LHCN-M2 (cell line): ENCODE data around the gene NLK. TPM values are rescaled to one million over a fixed set of nuclear protein-coding genes. Genes with fewer than 3 reads are reported as not detected.
A peak's percentile ranks its signal among the peaks of the same experiment; 100 is the strongest.

Experiments
- DNase-seq: peaks from one replicate; pipeline ENCODE4 v3.0.0-alpha.2; 2012; ENCODE audit warnings: low read depth
- total RNA-seq: library from RNA; depleted of rRNA; stranded (reverse); fragments of >200 nt; gene quantifications from 2 replicates; pipeline ENCODE4 v1.2.3, GENCODE V29; 2014

NLK gene
- total RNA-seq, 1 experiment from 2014 or later = 15.4 TPM

DNA sequence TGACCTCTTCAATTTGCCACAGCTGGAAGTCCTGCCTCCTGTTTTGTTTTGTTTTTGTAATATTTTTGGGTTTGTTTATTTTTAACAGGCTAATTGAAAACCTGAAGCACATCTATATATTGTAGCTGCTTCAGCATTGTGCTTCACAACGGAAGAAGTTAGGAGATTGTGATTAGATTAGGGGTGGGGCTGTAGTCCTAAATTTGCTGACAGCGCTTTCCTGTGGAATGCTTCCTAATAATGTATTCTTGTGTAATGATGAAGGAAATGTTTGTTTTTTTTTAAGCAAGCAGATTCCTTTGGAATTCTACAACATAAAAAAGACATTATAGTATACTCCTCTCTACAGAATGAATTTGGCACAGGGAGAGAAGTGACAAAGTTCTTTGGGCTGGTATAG is 70.1 kb downstream of the NLK start:
- no peak for DNase-seq

DNA sequence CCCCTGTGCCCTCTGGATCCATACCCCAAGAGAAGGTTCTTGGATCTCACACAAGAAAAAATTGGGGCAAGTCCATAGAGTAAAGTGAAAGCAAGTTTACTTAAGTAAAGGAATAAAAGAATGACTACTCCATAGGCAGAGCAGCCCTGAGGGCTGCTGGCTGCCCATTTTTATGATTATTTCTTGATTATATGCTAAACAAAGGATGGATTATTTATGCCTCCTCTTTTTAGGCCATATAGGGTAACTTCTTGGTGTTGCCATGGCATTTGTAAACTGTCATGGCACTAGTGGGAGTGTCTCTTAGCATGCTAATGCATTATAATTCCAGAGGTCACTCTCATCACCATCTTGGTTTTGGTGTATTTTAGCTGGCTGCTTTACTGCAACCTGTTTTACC is 70.8 kb downstream of the NLK start:
- no peak for DNase-seq

DNA sequence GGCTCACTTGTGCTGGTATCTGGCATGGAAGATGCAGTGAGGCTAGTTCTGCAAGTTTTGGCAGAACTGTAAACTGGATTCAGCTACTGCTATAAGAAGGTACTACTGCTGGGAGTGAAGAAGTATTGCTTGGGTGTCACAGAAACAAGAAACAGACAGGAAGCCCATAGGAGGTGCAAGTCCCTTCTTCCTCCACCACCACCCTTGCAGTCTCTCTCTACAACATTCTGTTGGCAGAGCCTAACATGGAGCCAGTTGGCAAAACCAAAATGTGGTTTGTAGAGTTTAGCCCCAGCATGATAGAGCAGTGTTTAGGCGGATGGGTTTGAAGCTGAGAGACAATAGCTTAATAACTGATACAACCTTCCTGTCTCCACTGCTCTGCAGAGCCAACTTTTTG is 72.6 kb downstream of the NLK start:
- DNase-seq = no peak

DNA sequence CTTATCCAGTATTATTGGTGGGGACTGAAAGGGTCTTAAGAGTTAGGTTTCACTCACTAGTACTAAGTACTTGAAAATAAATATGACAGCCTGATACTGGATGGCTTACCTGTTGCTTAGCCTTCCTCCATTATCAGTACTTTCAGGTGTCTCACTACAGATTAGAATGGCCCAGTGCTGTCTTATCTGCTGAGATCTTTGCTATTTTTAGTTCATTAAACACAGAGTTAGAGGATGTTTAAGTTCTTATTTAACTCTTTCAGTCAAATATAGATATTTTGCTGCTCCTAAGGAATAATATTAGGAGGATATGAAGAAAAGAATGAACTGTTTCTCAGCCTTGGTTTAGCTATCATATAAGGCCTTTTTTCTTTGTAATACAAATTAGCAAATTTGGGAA is 74.8 kb downstream of the NLK start:
- no peak for DNase-seq

DNA sequence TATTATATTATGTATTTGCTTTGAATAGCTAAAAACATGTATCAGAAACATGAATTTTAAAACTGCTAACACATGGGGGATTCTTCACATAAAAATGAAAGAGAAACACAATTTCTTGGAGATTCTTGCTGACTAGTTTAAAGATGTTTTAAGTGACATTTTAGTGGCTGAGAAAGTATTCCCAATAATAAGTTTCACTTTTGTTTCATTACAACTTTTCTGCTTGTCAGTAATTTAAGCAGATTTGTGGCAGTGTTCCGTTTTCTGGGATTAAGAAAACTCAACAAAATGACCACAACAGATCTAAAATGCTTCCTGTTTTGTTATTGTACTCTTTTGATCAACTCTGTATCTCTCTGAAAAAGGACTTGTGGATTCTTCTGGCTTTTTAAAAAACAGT is 75.9 kb downstream of the NLK start:
- DNase-seq = no peak

DNA sequence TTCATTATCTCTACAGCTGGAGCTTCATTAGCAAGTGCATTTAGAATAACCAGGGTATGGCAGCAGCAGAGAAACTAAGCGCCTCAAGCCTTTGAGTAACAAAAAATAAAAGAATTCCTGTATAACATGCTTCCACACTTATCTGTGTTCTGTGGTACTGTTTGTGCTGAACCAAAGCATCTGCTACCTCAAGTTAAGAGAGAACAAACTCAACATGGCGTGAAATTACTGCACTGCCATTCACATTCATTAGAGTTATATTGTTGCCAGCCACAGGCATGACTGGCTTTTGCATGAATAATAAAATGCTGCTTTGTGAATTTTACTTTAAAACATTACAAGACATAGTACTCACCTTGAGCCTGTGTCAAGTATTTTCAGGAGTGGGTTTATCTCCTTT is 76.6 kb downstream of the NLK start:
- no peak for DNase-seq

DNA sequence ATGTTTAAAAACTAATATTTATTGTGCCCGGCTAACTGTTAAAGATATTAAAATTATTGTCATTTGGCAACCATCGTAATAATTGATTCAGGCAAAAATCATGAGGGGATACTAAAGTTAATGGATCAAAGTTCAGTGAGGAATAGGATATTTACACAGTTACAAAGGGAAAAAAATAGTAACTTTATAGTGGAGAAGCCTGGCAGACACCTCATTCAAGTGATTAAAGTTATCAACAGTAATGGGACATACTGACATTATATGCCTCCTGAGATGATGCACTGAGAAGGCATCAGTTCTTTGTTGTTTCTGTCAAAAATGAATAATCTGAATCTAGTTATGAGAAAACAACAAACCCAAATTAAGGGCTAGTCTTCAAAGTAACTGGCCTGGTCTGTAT is 77.1 kb downstream of the NLK start:
- DNase-seq = no peak

DNA sequence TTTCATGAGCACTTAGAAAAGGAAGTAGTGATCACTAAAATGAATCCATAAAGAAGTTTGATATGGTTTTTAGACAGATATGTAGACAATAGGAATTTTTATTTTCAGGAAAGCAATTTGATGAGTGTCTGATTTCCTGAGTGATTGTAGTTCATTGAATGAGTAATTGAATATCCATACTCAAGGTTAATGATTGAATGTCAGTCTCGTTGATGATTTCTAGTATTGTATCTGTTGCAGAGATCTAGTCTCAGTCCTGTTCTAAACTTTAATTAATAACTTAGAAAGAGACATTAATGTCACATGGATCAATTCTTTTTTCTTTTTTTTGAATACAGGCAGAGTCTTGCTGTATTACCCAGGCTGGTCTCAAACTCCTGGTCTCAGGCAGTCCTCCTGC is 78.3 kb downstream of the NLK start:
- DNase-seq = no peak

DNA sequence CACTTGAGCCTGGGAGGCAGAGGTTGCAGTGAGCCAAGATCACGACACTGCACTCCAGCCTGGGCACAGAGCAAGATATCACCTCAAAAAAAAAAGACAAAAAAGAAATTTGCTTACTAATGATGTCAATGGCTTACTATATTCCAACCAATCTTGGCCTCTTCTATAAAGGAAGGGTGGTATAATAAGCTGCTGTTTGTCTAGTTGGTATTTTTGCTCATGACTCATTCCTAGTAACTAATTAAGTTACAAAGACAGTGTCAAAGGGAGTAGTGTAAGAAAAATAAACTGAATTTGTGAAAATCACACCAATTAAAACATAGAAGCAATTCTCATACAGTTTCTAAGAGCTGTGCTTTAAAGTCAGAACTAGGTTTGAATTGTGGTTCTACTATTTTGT is 82.5 kb downstream of the NLK start:
- DNase-seq = no peak

DNA sequence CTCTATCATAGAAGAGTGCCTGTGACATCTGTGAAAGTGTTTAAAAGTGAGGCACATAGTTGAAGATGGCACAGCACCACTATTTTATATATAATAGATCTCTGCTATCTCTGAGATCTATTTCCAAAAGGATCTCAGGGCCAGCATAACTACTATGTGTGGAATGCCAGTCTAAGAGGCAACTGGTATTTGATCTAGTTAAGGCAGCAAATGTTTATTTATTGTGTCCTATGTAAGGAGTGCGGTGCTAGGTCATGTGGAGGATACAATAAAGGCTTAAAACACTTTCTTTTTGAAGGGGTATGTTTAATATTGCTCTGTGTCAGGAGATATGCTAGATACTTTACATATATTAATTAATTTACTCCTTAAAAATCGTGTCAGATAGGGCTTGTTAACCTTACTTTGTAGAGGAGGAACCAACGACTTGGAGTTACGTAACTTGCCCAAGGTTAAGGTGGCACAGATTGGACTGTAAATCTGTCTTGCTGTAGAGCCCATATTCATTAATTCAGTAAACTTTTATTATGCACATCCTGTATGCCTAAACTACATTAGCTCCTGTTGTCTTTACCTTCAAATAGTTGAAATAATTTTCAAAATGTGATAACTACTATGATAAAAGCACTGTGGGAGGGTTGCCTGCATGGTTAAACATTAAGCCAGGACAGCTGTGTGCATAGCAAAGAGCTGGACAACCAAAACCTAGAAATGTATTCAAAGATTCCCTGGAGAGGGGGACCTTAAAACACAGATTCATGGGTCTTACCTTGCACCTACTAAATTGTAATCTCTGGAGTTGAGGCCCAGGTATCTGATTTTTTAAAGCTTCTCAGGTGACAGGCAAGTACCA is 83.3 kb downstream of the NLK start:
- DNase-seq = no peak

DNA sequence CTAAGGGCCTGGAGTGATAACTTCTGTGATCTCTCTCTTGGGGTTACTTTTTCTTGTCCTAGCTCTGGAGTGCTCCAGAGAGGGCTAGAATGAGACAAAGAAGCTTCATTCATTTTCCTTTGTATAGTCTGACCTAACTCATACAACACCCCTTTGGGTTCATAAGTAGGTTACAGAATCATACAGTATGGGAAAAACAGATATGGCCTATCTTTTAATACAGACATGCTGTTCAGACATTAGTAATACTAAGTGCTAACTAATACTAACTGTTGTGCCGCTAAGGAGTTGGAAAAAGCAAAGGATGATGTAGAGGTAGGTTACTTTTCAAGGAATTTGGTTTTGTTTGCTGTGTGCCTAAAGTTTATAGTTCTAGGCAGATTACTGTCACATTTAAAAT is 84.7 kb downstream of the NLK start:
- no peak for DNase-seq

DNA sequence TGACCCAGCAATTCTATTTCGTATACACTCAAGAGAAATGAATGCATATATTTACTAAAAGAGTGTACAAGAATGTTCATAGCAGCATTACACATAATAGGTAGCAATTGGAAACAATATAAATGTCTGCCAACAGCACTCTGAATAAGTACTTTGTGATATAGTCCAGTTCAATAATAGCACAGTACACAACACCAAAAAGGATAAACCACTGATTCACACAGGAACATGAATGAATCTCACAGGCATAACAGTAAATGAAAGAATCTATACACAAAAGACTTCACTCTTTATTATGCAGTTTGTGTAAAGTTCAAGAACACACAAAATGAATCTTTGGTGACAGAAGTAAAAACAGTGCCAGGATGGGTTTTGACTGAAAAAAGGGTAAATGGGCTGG is 86.3 kb downstream of the NLK start:
- no peak for DNase-seq

DNA sequence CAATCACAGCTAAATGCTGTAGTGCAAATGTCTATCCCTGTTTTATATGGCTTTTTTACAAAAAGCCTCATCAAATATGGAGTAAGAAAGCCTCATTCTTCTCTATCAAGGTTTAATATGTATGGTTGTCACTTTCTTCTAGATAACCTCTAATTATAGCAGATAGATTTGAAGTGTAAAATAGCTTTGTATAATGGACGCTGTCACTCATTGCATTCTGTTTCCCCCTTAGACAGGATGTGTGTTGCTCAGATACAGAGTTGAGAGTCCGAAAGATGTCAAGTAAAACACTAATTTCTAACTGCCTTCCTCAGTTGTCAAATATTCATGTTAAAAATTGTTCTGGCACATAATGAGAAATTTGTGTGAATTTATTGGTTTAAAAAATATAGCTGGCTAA is 88.0 kb downstream of the NLK start:
- no peak for DNase-seq

DNA sequence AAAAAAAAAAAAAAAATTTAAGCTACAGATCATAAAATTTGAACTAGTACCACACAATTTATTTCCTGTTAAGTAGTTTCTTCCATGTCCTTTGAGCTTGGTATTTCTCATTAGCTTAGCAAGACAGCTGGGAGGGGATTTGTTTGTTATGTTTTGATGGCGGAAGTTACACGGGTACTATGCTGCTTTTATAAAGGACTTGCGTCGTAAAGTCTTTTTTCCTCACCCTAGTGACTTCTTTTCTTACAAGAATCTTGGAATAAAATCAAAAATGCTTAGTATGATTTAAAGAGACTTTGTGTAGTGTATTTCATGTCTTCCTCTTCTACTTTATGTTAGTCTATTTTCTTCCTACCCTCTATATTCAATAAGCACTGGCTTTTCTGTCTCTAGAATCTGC is 89.1 kb downstream of the NLK start:
- DNase-seq = no peak

DNA sequence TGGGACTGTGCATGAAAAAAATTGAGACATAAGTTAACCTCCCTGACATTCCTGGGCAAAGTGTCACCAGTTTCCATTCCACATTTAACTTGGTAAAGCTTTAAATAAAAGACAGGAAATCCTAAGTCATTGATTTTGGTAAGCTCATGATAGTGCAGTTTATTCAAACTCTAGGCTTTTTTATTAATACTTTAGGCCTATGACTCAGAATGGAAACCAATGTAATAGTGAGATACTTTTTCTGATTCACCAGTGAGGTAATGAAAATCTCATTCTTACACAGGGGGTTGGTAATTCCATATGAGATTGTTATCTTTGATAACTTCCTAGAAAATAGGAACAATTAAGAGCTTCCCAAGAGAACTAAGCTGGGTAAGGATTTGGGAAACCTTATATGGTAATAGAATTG is 91.1 kb downstream of the NLK start:
- DNase-seq = peak; percentile 53

DNA sequence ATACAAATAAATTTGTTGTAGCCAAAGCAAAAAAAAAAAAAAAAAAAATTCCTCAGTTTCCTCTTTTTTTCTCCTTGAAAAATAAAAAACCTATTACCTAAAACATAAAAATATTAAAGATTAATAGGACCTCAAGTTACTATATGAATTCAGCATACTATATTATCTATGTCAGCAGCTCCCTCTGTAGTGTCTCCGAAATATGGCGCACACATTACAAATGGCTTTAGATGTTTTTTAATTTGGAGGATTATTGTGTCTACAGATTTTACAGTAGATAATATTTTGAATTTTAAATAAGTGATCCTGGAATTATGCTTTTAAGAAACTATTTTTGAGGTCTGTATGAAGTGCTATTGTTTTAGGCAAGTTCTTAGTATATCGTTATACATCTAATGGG is 94.4 kb downstream of the NLK start:
- DNase-seq = no peak

DNA sequence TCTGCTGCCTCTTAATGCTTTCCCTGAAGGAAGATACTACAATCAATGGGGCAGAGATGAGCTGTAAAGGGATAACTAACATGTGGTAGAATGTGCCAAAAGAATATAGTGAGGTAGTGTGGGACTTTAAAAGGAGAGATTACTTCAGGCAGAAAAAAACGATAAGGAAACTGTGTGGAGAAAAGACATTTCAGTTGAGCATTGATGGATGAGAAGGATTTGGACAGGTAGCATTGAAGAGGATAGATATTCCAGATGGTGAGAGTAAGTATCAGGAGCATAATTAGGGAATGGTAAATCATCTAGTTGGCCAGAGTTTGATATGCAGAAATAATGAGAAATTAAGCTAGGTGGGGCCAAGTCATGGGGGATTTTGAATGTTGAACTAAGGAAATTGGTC is 97.3 kb downstream of the NLK start:
- DNase-seq = no peak

DNA sequence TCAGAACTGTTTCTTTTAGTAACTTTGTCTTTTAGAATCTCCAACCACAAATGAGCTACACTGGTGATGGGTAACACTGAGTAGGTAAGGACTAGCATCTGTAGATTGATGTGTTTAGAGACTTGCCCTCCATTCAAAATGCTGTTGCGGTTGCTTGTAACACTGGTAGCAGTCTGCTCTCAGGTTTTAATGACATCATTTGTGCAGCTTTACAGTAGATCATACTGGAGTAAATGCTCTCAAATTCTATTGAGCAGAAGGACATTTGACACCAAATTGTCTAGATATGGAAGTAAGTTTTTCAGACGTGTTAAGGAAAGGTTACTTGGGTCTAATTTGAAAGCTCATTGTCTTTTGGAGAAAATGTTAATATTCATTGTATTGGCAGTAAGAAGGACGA is 98.8 kb downstream of the NLK start:
- DNase-seq = no peak

DNA sequence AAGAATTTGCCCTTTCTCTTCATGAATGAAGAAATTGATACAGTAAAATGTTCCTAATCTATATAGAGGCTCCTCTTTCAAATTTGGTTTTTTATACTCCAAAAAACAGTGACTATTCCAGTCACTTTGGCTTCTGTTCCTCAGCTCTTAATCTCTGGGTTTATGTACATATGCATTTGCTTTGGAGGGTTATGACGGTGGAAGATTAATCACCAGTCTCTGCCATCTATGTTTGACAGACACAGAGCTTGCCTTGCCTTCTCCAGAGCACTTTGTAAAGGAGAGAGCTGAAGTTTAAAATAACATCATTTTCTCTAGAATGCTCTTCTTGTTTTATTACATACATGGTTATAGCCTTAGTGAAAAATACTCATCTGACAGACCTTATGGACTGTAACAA is 99.3 kb downstream of the NLK start:
- DNase-seq = no peak

DNA sequence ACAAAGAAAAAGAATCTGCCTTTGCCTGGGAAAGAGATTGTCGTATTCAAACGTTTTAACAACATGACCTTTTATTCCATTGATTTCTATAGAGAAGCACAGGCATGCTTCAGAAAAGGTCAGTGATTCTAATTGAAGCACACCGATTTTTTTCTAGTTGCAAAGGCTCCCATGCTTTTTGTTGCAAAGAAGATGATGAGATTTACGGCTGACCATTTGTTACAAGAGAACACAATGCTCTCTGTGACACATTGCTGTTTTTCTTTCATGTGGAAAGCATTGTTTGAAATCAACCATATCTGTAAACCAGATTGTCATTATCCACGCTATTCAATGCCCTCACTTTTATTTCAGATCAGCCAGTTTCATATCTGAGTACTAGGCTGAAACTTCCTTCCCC is 99.8 kb downstream of the NLK start:
- no peak for DNase-seq

DNA sequence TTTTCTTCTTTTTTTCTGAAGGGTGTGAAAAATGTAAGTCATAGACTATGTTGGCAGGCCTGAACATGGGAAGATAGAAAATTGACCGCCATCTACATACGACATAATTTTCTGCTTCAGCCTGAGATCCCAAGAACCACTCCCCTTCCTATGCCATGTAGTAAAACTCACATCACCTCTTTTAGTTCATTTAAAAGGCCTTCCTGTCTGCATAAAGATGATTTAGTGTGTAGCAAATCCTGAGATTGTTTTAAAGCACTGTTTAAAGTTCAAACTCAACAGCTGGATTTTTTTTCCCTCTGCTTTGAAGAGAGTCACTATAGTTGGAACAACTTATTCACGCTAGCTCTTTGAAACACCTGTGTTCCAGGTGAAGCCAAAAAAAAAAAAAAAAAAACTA is 101.5 kb downstream of the NLK start:
- no peak for DNase-seq

DNA sequence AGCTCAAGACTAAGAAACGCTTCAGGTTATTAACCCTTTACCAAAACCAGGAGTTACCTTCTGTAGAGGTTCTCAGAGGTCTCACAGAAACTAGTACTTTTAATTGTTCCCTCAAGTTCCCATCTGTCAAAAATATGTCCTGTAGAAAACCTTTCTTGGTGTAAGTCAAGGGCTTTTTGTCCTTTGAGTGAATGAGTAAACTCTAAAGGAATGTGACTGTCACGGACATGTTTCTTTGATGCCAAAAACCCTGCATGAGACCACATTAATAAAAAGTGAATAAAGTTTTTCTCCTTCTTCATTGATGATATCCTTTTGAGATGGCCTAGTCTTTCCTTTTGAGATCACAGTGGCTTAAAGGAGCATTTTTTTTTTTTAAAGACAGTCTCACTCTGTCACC is 102.9 kb downstream of the NLK start:
- peak; percentile 50 for DNase-seq

DNA sequence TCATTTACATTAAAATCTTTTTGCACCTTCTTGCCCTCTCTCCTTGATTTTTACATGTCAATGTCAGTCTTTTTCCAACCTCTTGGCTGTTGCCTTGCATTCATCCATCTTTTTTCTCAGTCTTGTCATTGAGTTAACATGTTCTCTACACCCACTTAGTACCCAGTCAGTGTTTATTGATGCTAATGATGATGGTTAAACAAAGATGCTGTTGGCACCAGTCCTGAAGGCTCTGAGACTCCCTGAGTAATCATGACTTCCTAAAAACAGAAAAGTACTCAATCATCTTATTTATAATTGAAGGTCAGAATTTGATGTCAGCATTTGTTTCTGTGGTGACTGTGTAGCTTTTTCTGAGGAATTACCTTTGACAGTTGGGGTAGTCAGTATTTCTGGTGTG is 104.5 kb downstream of the NLK start:
- DNase-seq = no peak

DNA sequence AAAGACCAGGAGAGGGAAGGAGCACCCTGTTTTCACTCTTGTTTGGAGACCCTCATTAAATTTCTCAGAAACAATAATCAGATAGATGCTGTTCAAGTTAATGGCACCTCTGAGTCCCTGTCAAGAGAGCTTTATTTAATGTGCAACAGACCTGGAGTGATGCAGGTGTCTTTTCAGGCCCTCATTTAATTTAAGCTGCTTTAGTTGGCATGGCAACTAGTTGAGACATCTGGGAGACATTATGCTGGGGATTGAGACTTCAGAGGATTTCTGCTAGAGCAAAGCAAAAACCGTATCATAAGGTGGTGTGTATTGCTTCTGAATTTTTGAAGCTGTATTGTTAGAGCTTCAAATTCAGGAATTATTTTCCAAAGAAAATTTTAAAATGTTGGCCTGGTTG is 108.5 kb downstream of the NLK start:
- no peak for DNase-seq
